IPS-20b (cell line): Measurements from ENCODE around the gene ITFG1.

Experiments used
- H3K27ac ChIP-seq: one replicate; pipeline ENCODE4 v1.5.1; 2013; ENCODE audit warnings: low read length
- H3K27me3 ChIP-seq: 2 replicates; pipeline ENCODE4 v1.6.1; 2013; ENCODE audit warnings: mild to moderate bottlenecking, low read length, inconsistent platforms; ENCODE audit not compliant: insufficient read depth
- H3K36me3 ChIP-seq: 2 replicates; pipeline ENCODE4 v1.6.1; 2013; ENCODE audit warnings: low read depth, mild to moderate bottlenecking, inconsistent platforms, low read length, moderate library complexity; ENCODE audit not compliant: insufficient read depth
- H3K4me1 ChIP-seq: 2 replicates; pipeline ENCODE4 v1.6.1; 2013; ENCODE audit warnings: mild to moderate bottlenecking, control low read depth, inconsistent platforms, low read length, moderate library complexity; ENCODE audit not compliant: insufficient read depth
- H3K4me3 ChIP-seq: 2 replicates; pipeline ENCODE4 v1.5.1; 2013; ENCODE audit warnings: mild to moderate bottlenecking, low read length, inconsistent platforms
- H3K9ac ChIP-seq: 2 replicates; pipeline ENCODE4 v1.6.1; 2013; ENCODE audit warnings: low read depth, mild to moderate bottlenecking, inconsistent platforms, low read length, moderate library complexity
- H3K9me3 ChIP-seq: 2 replicates; pipeline ENCODE4 v1.6.1; 2013; ENCODE audit warnings: mild to moderate bottlenecking, low read depth, low read length, inconsistent platforms; ENCODE audit not compliant: insufficient read depth

ITFG1 gene

GRCh38 chr16:47260503-47260902 is 200.4 kb downstream of the ITFG1 start:
- Histone ChIP-seq H3K36me3 (peaks cover 7% of the 10 kb centered on the region; the same call in 1 of the 2 replicates), H3K27ac (no peak overlapping the region), H3K4me1 (no peaks in the 10 kb centered on the region), H3K9ac (no peak overlapping the region), H3K4me3 (no peak overlapping the region), H3K9me3 (no peaks in the 10 kb centered on the region), H3K27me3 (no peaks in the 10 kb centered on the region)

DNA sequence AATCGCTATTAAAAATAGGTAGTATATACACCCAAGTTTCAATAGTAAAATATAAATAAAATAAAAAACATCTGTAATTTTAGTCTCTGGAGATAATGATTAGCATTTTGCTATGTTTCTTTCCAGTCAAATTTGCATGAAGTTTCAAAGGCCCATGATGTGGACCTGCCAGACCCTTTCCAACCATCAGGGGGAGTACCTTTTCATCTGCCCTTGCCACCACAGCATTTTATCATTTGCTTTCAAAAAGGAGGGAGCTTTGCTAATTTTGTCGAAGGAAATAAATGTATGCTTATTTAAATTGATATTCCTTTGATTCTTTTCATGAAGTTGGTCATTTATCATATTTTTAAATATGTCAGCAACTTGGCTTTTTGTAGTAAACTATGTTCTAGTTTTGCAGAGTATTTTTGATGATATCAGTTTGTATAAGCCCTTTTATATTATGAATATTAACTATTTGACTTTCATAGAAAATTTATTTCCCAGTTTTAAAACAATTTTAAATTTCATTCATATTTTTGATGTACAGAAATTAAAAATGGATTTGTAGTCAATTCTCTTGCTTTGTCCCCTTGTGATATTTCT is 201.9 kb downstream of the ITFG1 start:
- Histone ChIP-seq H3K36me3 (peaks cover 7% of the 10 kb centered on the region; the same call in 1 of the 2 replicates), H3K9me3 (no peaks in the 10 kb centered on the region), H3K4me3 (no peak overlapping the region), H3K27me3 (no peaks in the 10 kb centered on the region), H3K4me1 (no peaks in the 10 kb centered on the region), H3K27ac (no peak overlapping the region), H3K9ac (no peak overlapping the region)

GRCh38 chr16:47254756-47255155 is 206.1 kb downstream of the ITFG1 start:
- H3K27ac ChIP-seq: no peak overlapping the region
- peaks cover 7% of the 10 kb centered on the region; the same call in 1 of the 2 replicates for H3K36me3 ChIP-seq
- no peaks in the 10 kb centered on the region for H3K27me3 ChIP-seq
- H3K9me3 ChIP-seq: no peaks in the 10 kb centered on the region
- no peak overlapping the region for H3K9ac ChIP-seq
- H3K4me3 ChIP-seq: no peak overlapping the region
- H3K4me1 ChIP-seq: no peaks in the 10 kb centered on the region

DNA sequence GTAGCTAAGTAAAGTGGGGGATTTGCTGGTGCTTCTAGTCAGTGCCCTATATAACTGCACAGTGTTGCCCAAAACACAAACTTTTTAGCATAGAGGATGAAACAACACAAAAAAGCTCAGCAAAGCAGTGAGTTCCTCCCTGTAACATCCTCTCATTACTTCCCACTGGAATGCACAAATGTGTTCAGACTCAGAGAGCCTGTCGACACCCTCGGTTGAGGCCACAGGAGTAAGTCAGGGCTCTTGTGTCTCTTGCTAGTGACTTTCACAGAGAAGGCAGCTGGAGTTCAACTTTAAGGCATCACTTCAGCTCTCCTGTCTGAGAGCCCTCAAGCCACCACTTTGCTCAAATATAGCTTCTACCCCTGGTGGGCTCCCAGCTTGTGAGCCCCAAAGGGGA is 209.9 kb downstream of the ITFG1 start:
- Histone ChIP-seq H3K4me1 (no peaks in the 10 kb centered on the region), H3K9me3 (no peaks in the 10 kb centered on the region)

DNA sequence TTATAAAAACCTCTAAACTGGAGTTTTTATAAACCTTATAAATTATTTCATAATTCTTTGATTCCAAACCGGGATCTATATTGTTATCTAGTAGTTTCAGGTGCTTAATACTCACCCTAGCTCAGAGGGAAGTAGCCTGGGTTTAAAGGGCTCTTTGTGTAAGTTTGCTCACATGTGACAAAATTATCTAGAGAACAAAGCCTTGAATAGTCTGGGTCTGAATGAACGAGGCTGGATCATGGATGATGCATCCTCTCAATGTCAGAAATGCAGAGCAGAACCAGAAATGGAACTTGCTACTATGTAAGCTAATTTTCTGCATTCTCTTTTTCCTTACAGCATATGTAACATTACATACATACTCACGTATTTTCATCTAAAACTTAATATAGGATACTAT is 213.2 kb downstream of the ITFG1 start:
- Histone ChIP-seq H3K4me1 (no peaks in the 10 kb centered on the region), H3K4me3 (no peak overlapping the region), H3K9me3 (no peaks in the 10 kb centered on the region), H3K36me3 (no peaks in the 10 kb centered on the region), H3K9ac (no peak overlapping the region), H3K27ac (no peak overlapping the region), H3K27me3 (no peaks in the 10 kb centered on the region)

More for the DNA sequence above, 209.9 kb downstream of the ITFG1 start:
- Histone ChIP-seq H3K36me3 (no peaks in the 10 kb centered on the region), H3K4me3 (no peak overlapping the region), H3K27me3 (no peaks in the 10 kb centered on the region), H3K27ac (no peak overlapping the region), H3K9ac (no peak overlapping the region)

- Histone ChIP-seq H3K4me3 (no peak overlapping the region), H3K9ac (no peak overlapping the region), H3K4me1 (no peaks in the 10 kb centered on the region), H3K27me3 (no peaks in the 10 kb centered on the region), H3K9me3 (no peaks in the 10 kb centered on the region), H3K36me3 (no peaks in the 10 kb centered on the region), H3K27ac (no peak overlapping the region)
These were observed 216.7 kb downstream of the ITFG1 start for GRCh38 chr16:47244206-47244605.

DNA sequence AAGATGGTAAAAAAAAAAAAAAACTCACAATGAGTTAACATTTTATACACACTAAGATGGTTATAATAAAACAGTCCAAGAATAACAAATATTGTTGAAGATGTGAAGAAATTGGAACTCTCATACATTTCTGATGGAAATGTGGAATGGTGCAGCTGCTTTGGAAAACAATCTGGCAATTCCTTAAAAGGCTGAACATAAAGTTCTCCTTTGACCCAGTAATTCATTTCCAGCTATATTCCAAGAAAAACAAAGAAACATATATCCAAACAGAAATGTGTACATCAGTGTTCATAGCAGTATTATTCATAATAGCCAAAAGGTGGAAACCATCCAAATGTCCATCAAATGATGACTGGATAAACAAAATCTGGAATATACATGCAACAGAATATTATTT is 219.8 kb downstream of the ITFG1 start:
- Histone ChIP-seq H3K27me3 (no peaks in the 10 kb centered on the region), H3K4me1 (no peaks in the 10 kb centered on the region), H3K4me3 (no peak overlapping the region), H3K36me3 (no peaks in the 10 kb centered on the region), H3K9ac (no peak overlapping the region), H3K9me3 (no peaks in the 10 kb centered on the region), H3K27ac (no peak overlapping the region)

- H3K27ac ChIP-seq: no peak overlapping the region
- H3K4me1 ChIP-seq: no peaks in the 10 kb centered on the region
- H3K27me3 ChIP-seq: no peaks in the 10 kb centered on the region
- H3K4me3 ChIP-seq: no peak overlapping the region
- no peaks in the 10 kb centered on the region for H3K36me3 ChIP-seq
- H3K9me3 ChIP-seq: no peaks in the 10 kb centered on the region
- no peak overlapping the region for H3K9ac ChIP-seq
These were observed 224.1 kb downstream of the ITFG1 start for GRCh38 chr16:47236716-47237115.

- Histone ChIP-seq H3K9me3 (no peaks in the 10 kb centered on the region), H3K36me3 (no peaks in the 10 kb centered on the region), H3K9ac (no peak overlapping the region), H3K27ac (no peak overlapping the region), H3K4me3 (no peak overlapping the region), H3K4me1 (no peaks in the 10 kb centered on the region), H3K27me3 (no peaks in the 10 kb centered on the region)
These were observed 230.6 kb downstream of the ITFG1 start for GRCh38 chr16:47230296-47230695.

GRCh38 chr16:47229053-47230050 is 231.5 kb downstream of the ITFG1 start:
- Histone ChIP-seq H3K4me3 (no peak overlapping the region), H3K27me3 (no peaks in the 10 kb centered on the region), H3K27ac (no peak overlapping the region), H3K9me3 (no peaks in the 10 kb centered on the region), H3K9ac (no peak overlapping the region), H3K36me3 (no peaks in the 10 kb centered on the region), H3K4me1 (no peaks in the 10 kb centered on the region)

DNA sequence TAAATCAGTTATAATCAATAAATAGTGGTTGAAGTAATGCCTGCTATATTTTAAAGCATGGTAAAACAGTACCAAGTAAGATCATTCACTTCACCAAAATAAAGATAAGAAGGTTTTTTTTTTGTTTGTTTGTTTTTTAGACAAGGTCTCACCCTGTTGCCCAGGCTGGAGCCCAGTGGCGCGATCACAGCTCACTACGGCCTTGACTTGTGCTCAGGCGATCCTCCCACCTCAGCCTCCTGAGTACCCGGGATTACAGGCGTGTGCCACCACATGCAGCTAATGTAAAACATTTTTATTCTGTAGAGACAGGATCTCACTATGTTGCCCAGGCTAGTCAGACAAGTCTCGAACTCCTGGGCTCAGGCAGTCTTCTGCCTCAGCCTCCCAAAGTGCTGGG is 232.6 kb downstream of the ITFG1 start:
- no peaks in the 10 kb centered on the region for H3K4me1 ChIP-seq
- H3K36me3 ChIP-seq: no peaks in the 10 kb centered on the region

More for the DNA sequence above, 232.6 kb downstream of the ITFG1 start:
- H3K9ac ChIP-seq: no peak overlapping the region
- no peak overlapping the region for H3K4me3 ChIP-seq
- no peak overlapping the region for H3K27ac ChIP-seq
- H3K27me3 ChIP-seq: no peaks in the 10 kb centered on the region
- no peaks in the 10 kb centered on the region for H3K9me3 ChIP-seq
